IPS DF 19.7 (cell line): Measurements from ENCODE around the gene GALK1.
A peak's percentile ranks its signal among the peaks of the same experiment; 100 is the strongest.

Experiments used
- DNase-seq: peaks from one replicate; pipeline ENCODE4 v3.0.0-alpha.2; 2013; ENCODE audit warnings: low read depth, low spot score

GALK1 gene

GRCh38 chr17:75725504-75725903, 39.5 kb downstream of the GALK1 start:
- no peak for DNase-seq

GRCh38 chr17:75724016-75725003, 40.7 kb downstream of the GALK1 start:
- DNase-seq, result no peak

- no peak for DNase-seq
Observed at GRCh38 chr17:75723171-75723930, 41.6 kb downstream of the GALK1 start.

GRCh38 chr17:75722542-75723095, 42.4 kb downstream of the GALK1 start:
- DNase-seq, result no peak

- DNase-seq, result no peak
Observed at GRCh38 chr17:75722076-75722475, 42.9 kb downstream of the GALK1 start.

GRCh38 chr17:75721463-75722011, 43.5 kb downstream of the GALK1 start:
- DNase-seq, result no peak

- peak; percentile 20 for DNase-seq
Observed at GRCh38 chr17:75720656-75721462, 44.1 kb downstream of the GALK1 start, which contains the start of gene ITGB4. Gene ITGB4, plus strand, starts transcription at chr17:75721459. Its CDS starts 3,245 bp downstream, at chr17:75724704.

- no peak for DNase-seq
Observed at GRCh38 chr17:75719732-75720131, 45.3 kb downstream of the GALK1 start.

GRCh38 chr17:75712446-75712845, 52.5 kb downstream of the GALK1 start:
- no peak for DNase-seq
